GM19035 (cell line): ENCODE measurements around the gene CHAD.
A peak's percentile ranks its signal among the peaks of the same experiment; 100 is the strongest.

ENCODE experiments used
- ATAC-seq: cut with Tn5 transposase; IDR thresholded peaks from one replicate; pipeline ENCODE4 v1.9.1; 2021; ENCODE audit not compliant: unreplicated experiment

Gene CHAD, protein sequence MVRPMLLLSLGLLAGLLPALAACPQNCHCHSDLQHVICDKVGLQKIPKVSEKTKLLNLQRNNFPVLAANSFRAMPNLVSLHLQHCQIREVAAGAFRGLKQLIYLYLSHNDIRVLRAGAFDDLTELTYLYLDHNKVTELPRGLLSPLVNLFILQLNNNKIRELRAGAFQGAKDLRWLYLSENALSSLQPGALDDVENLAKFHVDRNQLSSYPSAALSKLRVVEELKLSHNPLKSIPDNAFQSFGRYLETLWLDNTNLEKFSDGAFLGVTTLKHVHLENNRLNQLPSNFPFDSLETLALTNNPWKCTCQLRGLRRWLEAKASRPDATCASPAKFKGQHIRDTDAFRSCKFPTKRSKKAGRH

DNA sequence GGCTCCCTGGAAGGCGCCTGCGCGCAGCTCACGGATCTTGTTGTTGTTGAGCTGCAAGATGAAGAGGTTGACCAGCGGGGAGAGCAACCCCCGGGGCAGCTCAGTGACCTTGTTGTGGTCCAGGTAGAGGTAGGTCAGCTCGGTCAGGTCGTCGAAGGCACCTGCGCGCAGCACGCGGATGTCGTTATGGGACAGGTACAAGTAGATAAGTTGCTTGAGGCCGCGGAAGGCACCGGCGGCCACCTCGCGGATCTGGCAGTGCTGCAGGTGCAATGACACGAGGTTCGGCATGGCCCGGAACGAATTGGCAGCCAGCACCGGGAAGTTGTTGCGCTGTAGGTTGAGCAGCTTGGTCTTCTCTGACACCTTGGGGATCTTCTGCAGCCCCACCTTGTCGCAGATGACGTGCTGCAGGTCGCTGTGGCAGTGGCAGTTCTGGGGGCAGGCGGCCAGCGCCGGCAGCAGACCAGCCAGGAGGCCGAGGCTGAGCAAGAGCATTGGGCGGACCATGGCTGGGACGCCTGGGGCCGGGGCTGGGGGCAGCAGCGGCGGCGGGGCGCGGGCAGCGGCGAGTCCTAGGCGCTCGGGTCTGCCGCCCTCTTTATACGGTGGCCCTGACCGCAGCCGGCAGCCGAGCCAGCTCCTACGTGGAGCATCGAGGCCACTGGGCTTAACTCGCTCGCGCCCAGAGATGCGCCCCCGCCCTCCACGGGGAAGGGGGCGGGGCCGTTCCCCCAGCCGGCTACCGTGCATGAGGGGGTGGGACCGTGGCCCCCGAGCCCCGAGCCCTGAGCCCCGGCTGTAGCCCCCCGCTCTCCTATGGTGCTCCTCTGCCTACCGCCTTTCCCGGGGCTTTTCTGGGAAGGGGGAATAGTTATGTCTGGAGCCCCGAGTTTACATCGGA is at the start of gene CHAD:
TSS of gene CHAD (minus strand) at position 577 of the 904 bp plus-strand sequence. CDS start at position 510, 67 bp downstream.
- ATAC-seq: no peak

DNA sequence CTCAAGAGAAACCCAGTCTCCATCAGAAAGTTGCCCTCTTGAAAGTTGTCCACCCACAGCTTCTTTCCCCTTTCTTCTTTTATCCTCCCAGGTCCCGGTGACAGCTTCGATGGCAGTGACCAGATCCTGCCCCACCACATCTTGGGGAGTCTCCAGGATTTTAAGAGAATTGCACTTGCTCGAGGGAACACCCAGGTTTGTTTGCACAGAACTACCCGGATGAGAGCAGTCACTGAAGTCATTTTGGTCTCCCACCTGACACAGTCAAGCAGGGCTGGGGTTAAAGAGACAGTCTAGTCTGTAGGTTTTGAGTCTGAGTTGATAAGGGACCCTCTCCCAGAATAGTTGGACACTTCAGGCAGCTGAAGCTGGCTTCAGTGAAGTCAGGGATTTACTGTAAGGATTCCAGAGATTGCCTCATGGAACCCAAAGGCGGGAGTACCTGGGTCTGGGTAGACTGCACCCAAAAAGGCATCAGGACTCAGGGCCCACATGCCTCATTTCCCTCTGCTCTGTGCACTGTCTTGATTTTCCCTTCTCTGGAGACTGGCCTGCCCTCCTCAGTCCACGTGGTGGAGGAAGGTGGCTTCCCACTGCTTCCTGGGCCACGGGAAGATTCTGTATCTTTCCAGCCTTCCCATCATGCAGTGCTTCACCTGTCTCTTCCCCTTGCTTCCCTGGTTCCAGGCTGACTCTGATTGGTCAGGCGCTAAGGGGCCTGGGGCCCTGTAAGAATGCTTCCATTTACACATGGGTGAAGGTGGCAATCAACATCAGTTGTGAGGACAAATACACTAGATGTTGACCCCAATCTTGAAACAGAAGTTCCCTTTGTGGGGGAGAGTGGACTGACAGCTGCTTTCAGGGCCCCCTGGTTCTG is 49.1 kb upstream of the CHAD start:
- no peak for ATAC-seq

DNA sequence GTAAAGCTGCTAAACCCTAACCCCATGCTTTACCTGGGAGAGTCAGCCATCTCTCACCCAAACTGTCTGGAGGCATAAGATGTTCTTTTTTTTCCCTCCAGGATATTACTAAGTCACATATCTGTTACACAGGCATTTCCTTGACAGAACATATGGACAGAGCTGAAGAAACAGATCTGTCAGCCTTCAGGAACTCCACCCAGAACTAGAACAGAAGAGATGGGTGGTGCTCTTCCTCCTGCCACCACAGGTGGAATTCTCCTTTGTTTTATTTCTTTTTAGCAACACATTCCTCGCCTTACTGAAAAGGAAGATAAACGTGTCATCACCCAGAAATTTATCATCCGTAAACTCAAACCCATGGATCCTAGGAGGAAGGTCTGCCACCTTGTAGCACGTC is 48.3 kb upstream of the CHAD start:
- no peak for ATAC-seq

DNA sequence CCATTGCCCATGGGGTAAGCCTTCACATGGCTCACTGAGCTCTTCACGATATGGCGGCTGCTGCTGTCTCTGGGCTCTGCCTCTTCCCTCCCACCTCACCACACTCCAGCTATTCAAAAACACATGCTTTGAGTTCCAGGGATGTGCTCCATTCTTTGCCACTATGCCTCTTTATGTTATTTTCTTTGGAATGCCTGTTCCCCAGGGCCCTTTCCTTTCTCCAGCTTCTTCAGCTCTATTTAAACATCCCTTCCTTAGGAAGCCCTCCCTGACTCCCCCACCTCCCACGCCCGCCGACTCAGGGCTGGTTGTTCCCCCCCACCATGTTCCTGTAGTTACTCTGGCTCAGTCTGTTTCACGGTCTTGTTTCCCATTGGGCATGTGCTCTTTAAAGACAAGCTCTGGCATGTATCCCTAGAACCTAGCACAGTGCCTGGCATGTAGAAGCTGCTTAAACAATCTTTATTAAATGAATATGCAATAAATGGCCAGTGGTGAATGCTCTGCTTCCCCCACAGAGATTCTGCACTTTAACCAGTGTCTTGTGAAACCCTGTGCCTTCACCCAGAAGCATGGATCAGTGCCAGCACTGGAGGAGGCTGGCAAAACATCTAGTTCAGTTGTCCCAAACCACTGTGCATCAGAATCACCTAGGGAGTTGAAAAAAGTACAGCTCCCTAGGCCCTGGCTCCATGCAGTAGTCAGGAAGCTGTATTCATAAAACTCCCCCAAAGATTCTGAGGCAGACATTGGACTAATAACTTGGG is 46.4 kb upstream of the CHAD start:
- no peak for ATAC-seq

DNA sequence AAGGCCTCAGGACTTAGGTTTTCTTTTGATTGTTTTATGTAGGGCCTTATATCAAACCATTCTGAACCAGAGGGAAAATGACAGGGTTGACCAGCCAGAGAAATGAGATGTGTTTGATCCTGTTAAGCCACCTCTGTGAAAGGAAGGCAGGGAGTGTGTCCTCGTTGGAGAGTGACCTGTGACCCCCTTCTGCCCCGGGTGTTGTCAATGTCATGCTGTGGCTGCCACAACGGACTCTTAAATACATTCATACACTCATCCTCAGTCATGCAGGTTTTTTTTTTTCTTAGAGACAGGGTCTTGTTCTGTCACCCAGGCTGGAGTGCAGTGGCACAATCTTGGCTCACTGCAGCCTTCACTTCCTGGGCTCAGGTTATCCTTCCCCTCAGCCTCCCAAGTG is 45.7 kb upstream of the CHAD start:
- ATAC-seq: no peak

DNA sequence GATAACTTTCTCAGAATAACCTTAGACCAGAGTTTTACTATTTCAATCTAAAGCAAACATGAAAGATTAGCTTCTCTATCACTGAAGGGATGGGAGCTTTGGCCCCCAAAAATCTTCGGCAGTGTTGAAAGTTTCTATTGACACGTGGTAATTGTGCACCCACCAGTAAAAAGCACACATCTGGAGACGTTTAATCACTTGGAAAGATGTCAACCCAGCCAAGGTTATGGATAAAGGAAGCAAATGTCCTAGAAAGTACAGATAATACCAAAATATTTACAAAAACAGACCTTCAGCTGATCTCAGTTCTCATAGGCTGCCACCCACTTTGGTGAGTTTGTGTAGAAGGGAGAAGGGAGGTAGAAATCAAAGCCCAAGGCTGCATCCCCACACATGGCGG is 44.8 kb upstream of the CHAD start:
- ATAC-seq: no peak

DNA sequence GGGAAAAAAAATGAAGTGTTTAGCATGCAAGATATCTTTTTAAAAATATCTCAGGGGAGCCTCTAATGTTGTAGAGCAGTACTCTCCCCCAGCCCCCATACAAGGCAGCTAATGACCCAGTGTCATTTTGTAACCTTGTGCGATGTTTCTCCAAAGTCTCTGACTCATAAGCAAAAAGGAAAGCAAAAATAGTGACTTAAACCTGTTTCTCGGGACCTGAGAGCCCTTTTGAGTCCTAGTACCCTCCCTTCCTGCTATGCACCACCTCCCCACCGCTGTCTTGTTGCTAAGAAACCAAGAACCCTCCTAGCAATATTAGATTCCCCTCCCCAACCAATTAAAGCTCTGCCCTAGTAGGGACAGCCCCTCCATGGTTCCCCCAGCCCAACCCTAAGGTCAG is 42.4 kb upstream of the CHAD start:
- peak; percentile 72 for ATAC-seq

DNA sequence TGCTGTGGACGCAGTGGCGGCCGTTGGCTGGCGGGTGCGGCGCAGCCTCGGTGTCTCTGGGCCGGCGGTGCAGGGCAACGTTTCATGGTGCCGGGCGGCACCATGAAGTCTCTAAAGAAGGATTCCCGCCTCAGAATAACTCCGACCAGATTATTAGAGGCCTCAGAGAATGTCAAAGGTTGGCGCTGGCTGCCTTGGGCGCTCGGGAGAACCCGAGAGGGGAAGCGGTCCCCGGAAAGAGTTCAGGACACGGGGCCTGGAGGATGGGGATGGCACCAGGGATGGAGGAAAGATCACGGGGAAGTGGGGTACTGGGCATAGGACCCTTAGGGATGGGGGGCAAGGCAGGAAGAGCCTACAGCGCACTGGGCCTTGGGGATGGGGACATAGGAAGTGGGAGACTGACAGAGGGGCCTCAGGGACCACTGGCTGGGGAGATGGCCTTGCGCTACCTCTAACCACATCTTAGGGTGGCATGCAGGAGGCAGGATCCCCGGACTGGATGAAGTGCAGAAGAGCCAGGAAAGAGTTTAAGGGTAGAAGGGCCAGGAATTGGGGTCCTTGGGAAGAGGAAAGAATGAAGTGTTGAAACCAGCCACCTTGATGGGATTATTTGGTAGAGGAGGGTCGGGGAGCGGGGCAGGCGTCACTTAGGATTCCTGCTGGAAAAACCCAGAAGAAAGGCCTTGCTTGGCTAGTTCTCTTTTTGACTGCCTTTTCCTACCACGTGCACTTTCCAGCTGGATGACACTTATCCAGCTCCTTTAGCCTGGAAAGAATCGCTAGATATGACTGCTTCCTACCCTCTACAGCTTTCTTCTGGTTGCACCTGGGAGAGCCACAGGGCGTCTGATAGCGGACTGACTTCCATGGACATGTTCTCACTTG is 40.1 kb upstream of the CHAD start:
- no peak for ATAC-seq

DNA sequence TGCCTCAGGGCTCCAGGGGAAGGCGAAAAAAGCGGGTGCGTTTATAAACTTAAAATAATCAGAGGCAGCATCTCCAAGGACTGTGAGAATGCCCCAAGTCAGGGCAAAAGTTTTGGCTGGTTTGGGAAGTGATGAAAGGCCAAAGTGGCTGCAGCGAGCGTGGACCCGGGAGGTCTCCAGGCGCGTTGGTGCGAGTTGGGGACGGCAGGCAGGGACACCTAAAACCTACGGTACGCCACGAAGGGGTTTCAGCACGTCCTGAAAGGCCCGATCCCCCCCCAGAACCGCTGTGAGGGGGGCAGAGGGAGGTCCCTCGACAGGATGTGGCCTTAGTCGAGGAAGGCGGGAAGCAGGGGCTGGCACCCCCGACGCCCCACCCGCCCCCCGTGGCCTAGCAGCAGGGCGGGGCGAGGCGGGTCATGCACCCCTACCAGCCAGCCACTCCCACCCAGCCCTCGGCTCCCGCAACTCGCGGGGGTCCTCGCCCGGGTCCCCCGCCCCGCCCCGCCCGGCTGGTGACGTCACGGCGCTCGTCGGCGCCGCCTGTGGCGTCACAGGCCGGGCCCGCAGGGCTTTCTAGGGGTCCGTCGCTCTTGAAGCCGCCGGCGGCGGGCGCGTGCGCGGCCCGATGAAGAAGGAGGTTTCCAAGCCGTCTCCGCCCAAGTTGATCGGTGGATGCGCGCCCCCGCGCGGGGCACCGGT is 39.3 kb upstream of the CHAD start, which contains the start of gene MYCBPAP:
TSS of gene MYCBPAP (plus strand) at position 569 of the 702 bp plus-strand sequence. CDS start 236 bp downstream, outside the sequence.
- ATAC-seq: no peak

DNA sequence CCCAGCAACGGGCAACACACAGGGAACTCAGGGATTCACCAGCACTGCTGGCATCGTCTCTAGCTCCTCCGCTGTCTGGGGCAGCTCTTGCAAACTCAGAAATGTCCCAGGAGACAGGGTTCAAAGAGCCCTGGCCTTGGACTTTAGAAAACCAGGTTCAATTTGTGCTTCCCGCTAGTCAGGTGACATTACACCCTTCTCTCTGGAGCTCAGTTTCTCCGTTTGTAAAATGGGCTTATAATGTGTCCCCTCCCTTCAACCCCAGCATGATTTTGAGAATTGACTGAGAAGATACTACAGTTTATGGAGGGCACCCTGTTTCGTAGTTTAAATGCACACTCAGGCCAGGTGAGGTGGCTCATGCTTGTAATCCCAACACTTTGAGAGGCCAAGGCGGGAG is 37.6 kb upstream of the CHAD start:
- ATAC-seq: no peak

DNA sequence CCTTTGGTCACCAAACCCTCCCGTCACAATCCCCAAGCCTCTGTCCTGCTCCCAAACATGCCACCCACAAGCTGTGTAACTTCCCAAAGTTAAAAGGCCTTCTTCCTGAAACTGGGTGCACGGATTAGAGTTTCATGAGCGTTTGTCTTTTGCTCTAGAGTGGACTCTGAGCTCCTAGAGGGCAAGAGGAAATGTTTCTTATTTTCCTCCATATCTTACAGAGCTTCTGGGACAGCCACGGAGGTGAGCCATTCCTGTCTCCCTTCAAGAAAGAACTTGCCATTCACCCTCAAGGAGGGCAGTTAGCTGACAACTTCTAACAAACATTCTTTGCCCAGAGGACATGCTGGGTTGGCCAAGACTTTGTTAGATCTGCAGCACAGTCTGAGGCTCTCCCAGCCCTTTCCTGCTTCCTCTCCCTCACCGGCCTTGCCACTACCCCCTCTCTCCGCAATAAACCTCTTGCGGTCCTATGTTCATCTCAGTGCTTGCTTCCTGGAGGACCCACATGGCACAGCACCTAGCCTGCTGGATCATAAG is 37.0 kb upstream of the CHAD start:
- ATAC-seq: no peak

DNA sequence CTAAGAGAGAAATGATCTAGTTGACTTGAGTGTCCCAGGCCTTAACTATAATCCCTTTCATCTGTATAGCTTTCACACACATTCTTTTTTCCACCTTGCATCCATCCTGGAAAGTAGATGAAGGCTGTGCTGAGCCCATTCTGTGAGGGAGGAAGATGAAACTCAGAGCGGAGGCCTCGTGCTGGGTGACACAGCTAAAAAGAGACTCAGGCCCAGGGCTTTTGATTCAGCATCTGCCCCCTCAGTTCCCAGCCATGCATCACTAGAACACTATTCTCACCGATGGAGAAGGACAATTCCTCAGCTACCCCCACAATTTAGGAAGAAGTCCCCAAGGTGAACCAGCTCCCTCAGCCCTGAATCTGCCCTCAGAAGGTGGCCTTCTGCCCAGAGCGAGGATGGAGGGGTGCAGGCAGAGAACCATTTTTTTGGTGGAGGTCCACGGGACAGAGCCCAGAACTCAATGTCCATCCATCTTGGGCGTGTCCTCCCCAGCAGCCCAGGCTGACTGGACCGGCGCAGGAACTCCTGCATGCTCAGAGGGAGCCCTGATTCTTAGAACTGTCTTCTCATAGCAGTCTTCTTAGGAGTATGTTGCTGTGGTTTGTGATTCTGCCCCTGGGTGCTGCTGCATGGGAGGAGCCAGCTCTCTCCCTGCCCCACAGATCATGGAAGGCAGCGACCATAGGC is 33.8 kb upstream of the CHAD start:
- no peak for ATAC-seq

DNA sequence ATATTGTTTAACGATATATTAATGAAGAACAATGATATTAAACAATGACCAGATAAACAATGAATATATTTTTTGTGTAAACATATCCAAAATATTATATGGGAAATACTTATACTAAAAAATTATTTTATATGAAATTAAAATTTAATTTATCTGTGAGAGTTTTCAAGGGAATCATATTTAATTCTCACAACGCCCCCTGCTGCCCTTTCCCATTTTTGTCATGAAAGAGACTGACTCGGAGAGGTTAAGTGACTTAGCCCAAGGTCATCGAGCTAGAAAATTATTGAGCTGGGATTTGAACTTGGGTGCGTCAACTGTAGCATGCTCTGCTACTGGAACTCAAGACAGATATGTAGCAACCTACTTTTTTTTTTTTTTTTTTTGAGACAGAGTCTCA is 32.4 kb upstream of the CHAD start:
- ATAC-seq: no peak

DNA sequence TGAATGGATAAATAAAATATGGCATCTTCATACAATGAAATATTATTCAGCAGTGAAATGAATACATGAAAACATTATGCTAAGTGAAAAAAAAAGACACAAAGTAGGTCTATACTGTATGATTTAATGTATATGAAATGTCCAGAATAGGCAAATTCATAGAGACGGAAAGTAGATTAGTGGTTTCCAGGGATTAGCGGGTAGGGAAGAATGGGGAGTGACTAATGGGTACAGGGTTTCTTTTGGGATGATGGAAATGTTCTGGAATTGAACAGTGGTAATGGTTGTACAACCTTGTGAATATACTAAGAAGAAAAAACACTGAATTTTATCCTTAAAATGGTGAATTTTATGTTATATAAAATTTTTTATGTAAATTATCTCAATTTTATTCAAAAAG is 31.0 kb upstream of the CHAD start:
- ATAC-seq: no peak

DNA sequence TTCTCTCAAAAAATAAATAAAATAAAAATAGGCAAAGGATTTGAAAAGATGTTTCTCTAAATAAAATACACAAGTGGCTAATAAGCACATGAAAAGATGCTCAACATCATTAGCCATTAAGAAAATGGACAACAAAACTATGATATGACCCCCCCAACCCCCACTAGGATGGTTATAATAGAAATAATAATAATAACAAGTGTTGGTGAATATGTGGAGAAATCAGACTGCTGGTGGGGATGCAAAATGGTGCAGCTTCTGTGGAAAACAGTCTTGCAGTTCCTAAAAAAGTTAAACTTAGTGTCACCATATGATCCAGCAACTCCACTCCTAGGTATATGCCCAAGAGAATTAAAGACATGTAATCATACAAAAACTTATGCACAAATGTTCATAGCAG is 30.6 kb upstream of the CHAD start:
- no peak for ATAC-seq

DNA sequence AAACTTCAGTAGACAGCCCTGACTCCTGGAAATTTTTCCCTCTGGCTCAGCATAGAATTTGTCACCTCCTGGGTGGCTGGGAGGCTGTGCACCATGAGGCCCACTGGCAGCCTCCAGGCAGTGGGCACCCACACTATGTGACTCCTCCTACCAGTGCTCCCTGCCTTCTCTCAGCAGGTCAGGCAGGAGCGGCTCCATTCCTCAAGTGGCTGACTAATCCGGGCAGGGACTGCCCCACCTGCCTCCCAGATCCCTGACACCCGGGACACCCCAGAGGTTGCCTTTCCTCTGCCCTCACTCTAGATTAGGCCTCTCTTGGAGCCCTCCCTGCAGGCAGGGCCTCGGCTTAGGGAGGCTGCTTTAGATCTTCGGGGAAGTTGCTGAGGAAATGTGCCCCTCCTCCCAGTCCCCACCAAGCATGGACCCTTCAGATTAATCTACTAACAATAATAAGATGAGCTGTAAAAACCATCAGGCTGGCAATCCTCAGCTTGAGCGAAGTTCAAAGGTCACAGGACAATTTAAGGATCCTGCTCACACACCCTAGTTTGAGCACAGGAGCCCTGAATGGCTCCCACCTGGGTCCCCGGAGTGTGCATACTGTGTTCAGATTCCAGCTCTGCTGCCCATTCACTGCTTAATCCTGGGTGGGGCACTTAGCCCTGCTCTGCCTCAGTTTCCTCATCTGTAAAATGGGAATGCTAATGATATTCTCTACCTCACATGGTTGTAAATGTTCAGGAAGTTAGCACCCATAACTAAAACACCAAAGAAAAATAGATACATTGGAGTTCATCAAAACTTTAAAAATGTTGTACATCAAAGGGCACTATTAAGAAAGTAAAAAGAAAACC is 29.6 kb upstream of the CHAD start:
- ATAC-seq: no peak

DNA sequence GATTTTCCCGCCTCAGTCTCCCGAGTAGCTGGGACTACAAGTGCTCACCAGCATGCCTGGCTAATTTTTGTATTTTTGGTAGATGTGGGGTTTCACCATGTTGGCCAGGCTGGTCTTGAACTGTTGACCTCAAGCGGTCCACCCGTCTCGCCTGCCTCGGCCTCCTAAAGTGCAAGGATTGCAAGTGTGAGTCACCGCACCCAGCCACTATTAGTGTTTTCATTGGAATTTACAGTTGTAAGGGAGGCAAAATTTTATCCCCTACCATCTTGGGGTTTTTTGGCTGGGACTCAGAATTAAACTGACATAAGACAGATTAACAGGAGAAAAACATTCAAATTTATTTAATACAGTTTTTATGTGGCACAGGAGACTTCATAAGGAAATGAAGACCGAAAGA is 27.2 kb upstream of the CHAD start:
- ATAC-seq: no peak
